Panc1 (cell line): ENCODE results near the gene ASMT. TPM values are rescaled to one million over a fixed set of nuclear protein-coding genes. Genes with fewer than 3 reads are reported as not detected.

Experiments
- ATAC-seq: fragments of 200-7000 bp; cut with Tn5 transposase; 2 replicates; pipeline ENCODE4 v1.9.1; 2020; ENCODE audit warnings: mild to moderate bottlenecking, moderate library complexity
- BruUV-seq: library from RNA; stranded (reverse); fragments of 400-500 nt; replicated peaks from 2 replicates; lab custom pipeline; 2021; lab: Mats Ljungman, UMichigan
- CTCF ChIA-PET: fragments of 300-600 bp; sonication (Branson Sonifier 250); formaldehyde crosslinking; loops from one replicate; lab custom pipeline; 2022; ENCODE audit warnings: antibody characterized with exemption; lab: Charles Lee
- POLR2A ChIA-PET: fragments of 300-600 bp; sonication (Branson Sonifier 250); formaldehyde crosslinking; loops from one replicate; lab custom pipeline; 2022; ENCODE audit warnings: antibody characterized with exemption; lab: Charles Lee
- DNase-seq: peaks from one replicate; pipeline ENCODE4 v3.0.0-alpha.2; 2010; ENCODE audit warnings: low read depth, low spot score
- H3K27ac ChIP-seq: 2 replicates; pipeline ENCODE4 v1.5.1; 2011; ENCODE audit warnings: mild to moderate bottlenecking, low read length, inconsistent platforms
- H3K27me3 ChIP-seq: fragments of 200-500 bp; sonication (Bioruptor generic); 2 replicates; pipeline ENCODE4 v1.6.0; 2014; ENCODE audit warnings: low read length, inconsistent platforms; ENCODE audit not compliant: control insufficient read depth, insufficient read depth
- H3K36me3 ChIP-seq: fragments of 200-500 bp; sonication (Bioruptor generic); 2 replicates; pipeline ENCODE4 v1.5.1; 2014; ENCODE audit warnings: inconsistent platforms, mild to moderate bottlenecking, low read length, moderate library complexity; ENCODE audit not compliant: control insufficient read depth, insufficient read depth
- H3K4me1 ChIP-seq: 2 replicates; pipeline ENCODE4 v1.5.1; 2011; ENCODE audit warnings: inconsistent platforms, mild to moderate bottlenecking, low read length, moderate library complexity; ENCODE audit not compliant: control insufficient read depth, insufficient read depth
- H3K4me3 ChIP-seq, 2 experiments: 2 replicates each; pipeline ENCODE4 v1.5.1; 2011 to 2012; ENCODE audit warnings: low read depth in 2 of 2, low read length in 2 of 2, mild to moderate bottlenecking in 2 of 2, inconsistent platforms in 1 of 2, moderate library complexity in 1 of 2
- H3K9me3 ChIP-seq: fragments of 200-500 bp; sonication (Bioruptor generic); 2 replicates; pipeline ENCODE4 v1.5.1; 2014; ENCODE audit warnings: low read depth, mild to moderate bottlenecking, inconsistent platforms, low read length, moderate library complexity; ENCODE audit not compliant: control insufficient read depth, insufficient read depth
- POLR2AphosphoS5 ChIP-seq: IDR thresholded peaks from 2 replicates; pipeline ENCODE4 v1.6.1; 2012; ENCODE audit warnings: mild to moderate bottlenecking, low read depth, low read length, moderate library complexity
- SIN3A ChIP-seq: IDR thresholded peaks from 2 replicates; pipeline ENCODE4 v1.6.1; 2012; ENCODE audit warnings: low read depth, mild to moderate bottlenecking, low read length, moderate library complexity, borderline replicate concordance; ENCODE audit not compliant: insufficient read depth
- TCF7L2 ChIP-seq: IDR thresholded peaks from 2 replicates; pipeline ENCODE4 v1.6.1; 2011; ENCODE audit warnings: mild to moderate bottlenecking, low read depth, low read length, inconsistent platforms
- in situ Hi-C: cut with HindIII; loops from 2 replicates; pipeline ENCODE4 v1.10.0; 2016; ENCODE audit warnings: low sequenced_read_pairs, low pct_unique_long_range_greater_than_20kb
- intact Hi-C: fragments of 100-400 bp; cut with micrococcal nuclease; formaldehyde crosslinking; loops from one replicate; pipeline ENCODE4 v1.10.0; 2022; ENCODE audit not compliant: unreplicated experiment
- total RNA-seq: library from RNA; stranded (reverse); gene quantifications from one replicate; pipeline ENCODE4 v1.2.1, GENCODE V29; 2021; ENCODE audit not compliant: unreplicated experiment
- TF ChIP-seq, protein P1 (sequence below): fragments of 450-650 bp; IDR thresholded peaks from 2 replicates; pipeline ENCODE4 v1.5.1; 2017; ENCODE audit warnings: mild to moderate bottlenecking
- TF ChIP-seq, protein P2 (sequence below), 2 experiments: IDR thresholded peaks; 2 replicates each; pipeline ENCODE4 v1.6.1; 2011 to 2012; ENCODE audit warnings: low read depth in 2 of 2, control low read depth in 1 of 2, low read length in 1 of 2, mild to moderate bottlenecking in 1 of 2, moderate library complexity in 1 of 2; ENCODE audit not compliant: insufficient read depth in 1 of 2

Gene ASMT
- total RNA-seq, 1 experiment from 2014 or later: not detected

DNA sequence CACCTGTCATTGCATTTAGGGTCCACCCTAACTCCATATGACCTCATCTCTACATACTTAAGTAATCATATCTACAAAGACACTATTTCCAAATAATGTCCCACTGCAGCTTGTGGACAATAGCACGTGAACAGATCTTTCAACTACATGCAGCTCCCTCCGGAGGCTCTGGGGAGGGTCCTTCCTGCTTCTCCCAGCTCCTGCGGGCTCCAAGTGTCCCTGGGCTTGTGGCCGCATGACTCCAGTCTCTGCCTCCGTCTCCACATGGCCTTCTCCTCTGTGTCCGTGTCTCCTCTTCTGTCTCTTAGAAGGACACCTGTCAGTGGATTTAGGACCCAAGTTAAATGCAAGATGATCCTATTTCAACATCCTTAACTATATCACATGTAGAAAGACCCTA is 52.7 kb downstream of the ASMT start:
- no peak overlapping the region for H3K4me3 ChIP-seq
- ATAC-seq: no peak
- intact Hi-C loops: no loop called here
- ChIA-PET CTCF (no interaction called here), POLR2A (no interaction called here)
- no peak for DNase-seq
- no peaks in the 10 kb centered on the region for H3K36me3 ChIP-seq
- H3K4me1 ChIP-seq: no peaks in the 10 kb centered on the region
- in situ Hi-C loops: no loop called here
- H3K9me3 ChIP-seq: no peaks in the 10 kb centered on the region
- H3K27me3 ChIP-seq: no peaks in the 10 kb centered on the region
- BruUV-seq: no TSS peak
- TF ChIP-seq TCF7L2 (no peak), POLR2AphosphoS5 (no peak), SIN3A (no peak)
- TF ChIP-seq, protein P1, sequence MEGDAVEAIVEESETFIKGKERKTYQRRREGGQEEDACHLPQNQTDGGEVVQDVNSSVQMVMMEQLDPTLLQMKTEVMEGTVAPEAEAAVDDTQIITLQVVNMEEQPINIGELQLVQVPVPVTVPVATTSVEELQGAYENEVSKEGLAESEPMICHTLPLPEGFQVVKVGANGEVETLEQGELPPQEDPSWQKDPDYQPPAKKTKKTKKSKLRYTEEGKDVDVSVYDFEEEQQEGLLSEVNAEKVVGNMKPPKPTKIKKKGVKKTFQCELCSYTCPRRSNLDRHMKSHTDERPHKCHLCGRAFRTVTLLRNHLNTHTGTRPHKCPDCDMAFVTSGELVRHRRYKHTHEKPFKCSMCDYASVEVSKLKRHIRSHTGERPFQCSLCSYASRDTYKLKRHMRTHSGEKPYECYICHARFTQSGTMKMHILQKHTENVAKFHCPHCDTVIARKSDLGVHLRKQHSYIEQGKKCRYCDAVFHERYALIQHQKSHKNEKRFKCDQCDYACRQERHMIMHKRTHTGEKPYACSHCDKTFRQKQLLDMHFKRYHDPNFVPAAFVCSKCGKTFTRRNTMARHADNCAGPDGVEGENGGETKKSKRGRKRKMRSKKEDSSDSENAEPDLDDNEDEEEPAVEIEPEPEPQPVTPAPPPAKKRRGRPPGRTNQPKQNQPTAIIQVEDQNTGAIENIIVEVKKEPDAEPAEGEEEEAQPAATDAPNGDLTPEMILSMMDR: no peak
- TF ChIP-seq, protein P2, sequence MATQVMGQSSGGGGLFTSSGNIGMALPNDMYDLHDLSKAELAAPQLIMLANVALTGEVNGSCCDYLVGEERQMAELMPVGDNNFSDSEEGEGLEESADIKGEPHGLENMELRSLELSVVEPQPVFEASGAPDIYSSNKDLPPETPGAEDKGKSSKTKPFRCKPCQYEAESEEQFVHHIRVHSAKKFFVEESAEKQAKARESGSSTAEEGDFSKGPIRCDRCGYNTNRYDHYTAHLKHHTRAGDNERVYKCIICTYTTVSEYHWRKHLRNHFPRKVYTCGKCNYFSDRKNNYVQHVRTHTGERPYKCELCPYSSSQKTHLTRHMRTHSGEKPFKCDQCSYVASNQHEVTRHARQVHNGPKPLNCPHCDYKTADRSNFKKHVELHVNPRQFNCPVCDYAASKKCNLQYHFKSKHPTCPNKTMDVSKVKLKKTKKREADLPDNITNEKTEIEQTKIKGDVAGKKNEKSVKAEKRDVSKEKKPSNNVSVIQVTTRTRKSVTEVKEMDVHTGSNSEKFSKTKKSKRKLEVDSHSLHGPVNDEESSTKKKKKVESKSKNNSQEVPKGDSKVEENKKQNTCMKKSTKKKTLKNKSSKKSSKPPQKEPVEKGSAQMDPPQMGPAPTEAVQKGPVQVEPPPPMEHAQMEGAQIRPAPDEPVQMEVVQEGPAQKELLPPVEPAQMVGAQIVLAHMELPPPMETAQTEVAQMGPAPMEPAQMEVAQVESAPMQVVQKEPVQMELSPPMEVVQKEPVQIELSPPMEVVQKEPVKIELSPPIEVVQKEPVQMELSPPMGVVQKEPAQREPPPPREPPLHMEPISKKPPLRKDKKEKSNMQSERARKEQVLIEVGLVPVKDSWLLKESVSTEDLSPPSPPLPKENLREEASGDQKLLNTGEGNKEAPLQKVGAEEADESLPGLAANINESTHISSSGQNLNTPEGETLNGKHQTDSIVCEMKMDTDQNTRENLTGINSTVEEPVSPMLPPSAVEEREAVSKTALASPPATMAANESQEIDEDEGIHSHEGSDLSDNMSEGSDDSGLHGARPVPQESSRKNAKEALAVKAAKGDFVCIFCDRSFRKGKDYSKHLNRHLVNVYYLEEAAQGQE (IDR thresholded peaks at IDR 0.05; ENCODE audit: insufficient read depth in 1 of 2, low read depth in 2 of 2, low read length in 1 of 2): no peak
- no peak overlapping the region for H3K27ac ChIP-seq

DNA sequence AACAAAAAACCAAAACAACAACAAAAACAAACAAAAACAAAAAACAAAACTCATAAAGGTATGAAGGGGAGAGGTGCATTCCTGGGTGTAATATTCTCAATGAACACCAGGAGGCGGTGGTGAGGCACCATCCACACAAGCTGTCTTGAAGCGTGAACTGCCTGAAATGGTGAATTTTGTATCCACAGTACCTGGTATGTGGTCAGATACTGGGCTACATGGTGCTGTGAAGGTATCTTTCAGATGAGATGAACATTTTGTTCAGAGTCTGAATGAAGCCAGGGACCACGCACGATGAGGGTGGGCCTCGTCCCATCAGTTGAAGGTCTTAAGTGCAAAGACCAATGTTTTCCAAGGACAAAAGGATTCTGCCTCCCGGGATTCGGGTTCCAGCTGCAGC is 58.5 kb downstream of the ASMT start:
- Histone ChIP-seq H3K27ac (no peak overlapping the region), H3K9me3 (no peaks in the 10 kb centered on the region), H3K36me3 (no peaks in the 10 kb centered on the region), H3K4me3 (no peak overlapping the region), H3K27me3 (no peaks in the 10 kb centered on the region), H3K4me1 (no peaks in the 10 kb centered on the region)
- TF ChIP-seq, protein P2 (IDR thresholded peaks at IDR 0.05; ENCODE audit: insufficient read depth in 1 of 2, low read depth in 2 of 2, low read length in 1 of 2): no peak
- TF ChIP-seq, protein P1: peak; percentile 80
- ChIA-PET CTCF (no interaction called here), POLR2A (no interaction called here)
- no peak; the same call in 1 of the 2 replicates for ATAC-seq
- intact Hi-C loops (no loop called here), in situ Hi-C loops (no loop called here)
- no TSS peak for BruUV-seq
- DNase-seq: peak; percentile 25
